HL-60 (cell line): ENCODE results near the gene CEACAM18.

ENCODE experiments used
- DNase-seq, 2 experiments: peaks; one replicate each; pipeline ENCODE4 v3.0.0-alpha.2; 2010 to 2020; ENCODE audit warnings: low read depth in 1 of 2, low spot score in 1 of 2
- H3K27ac ChIP-seq: fragments of 250-450 bp; sonication (Bioruptor Pico); replicated peaks from 2 replicates; pipeline ENCODE4 v1.5.1; 2020; ENCODE audit warnings: mild to moderate bottlenecking, moderate library complexity
- H3K27me3 ChIP-seq: fragments of 250-450 bp; sonication (Bioruptor Pico); 2 replicates; pipeline ENCODE4 v1.5.1; 2021; ENCODE audit warnings: mild to moderate bottlenecking, moderate library complexity; ENCODE audit not compliant: insufficient read depth, poor library complexity, severe bottlenecking
- H3K4me3 ChIP-seq: replicated peaks from 2 replicates; pipeline ENCODE4 v1.5.1; 2011; ENCODE audit warnings: mild to moderate bottlenecking, control low read depth, low read length; ENCODE audit not compliant: insufficient read depth
- GABPA ChIP-seq: IDR thresholded peaks from 2 replicates; pipeline ENCODE4 v1.6.1; 2012; ENCODE audit warnings: low read depth
- POLR2AphosphoS5 ChIP-seq: IDR thresholded peaks from 2 replicates; pipeline ENCODE4 v1.6.1; 2012; ENCODE audit warnings: low read depth
- REST ChIP-seq: IDR thresholded peaks from 2 replicates; pipeline ENCODE4 v1.6.1; 2012; ENCODE audit warnings: low read depth; ENCODE audit not compliant: insufficient replicate concordance
- SPI1 ChIP-seq: IDR thresholded peaks from 2 replicates; pipeline ENCODE4 v1.6.1; 2012; ENCODE audit warnings: low read depth, mild to moderate bottlenecking, borderline replicate concordance
- TF ChIP-seq, protein P1 (sequence below): IDR thresholded peaks from one replicate; pipeline ENCODE4 v1.5.1; 2011; ENCODE audit warnings: low read length, control low read depth, inconsistent platforms; ENCODE audit not compliant: insufficient read depth

CEACAM18 gene

DNA sequence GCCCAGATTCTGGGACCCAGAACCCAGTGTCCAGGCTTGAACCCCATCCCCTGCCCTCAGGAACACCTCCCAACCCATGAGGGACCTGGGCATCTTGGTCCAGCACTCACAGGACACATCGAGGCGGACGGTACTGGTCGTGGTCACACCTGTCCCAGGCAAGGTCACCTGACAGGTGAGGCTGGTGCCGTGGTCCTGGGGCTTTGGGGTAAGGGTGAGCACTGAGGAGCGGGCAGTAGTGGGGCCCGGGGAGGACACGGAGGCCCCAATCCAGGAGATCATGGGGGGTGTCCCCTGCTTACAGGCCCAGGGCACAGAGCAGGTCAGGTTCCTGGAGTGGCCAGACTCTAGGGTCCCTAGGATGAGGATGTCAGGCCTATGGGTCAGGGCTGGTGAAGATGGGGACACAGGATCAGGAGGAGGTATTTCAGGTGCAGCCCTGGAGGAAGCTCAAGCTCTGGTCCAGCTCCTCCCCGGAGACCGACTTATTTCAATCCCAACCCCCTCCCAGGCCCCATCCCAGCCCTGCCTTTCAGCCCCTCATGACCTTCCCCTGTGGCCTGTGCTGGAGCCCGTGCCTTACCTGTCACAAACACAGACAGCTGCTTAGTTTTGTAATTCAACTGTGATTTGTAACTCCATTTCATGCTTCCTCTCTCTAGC lies 20.9 kb upstream of the CEACAM18 start:
- H3K27me3 ChIP-seq = no peaks in the 10 kb centered on the region

GRCh38 chr19:51458051-51458645 lies 20.2 kb upstream of the CEACAM18 start, which contains the start of gene SIGLEC8:
Gene SIGLEC8 (minus strand): TSS chr19:51458454. CDS start chr19:51458387, 67 bp downstream.
- Histone ChIP-seq H3K27ac (no peak within 1 kb of the TSS), H3K27me3 (no peaks in the 10 kb centered on the region), H3K4me3 (no peak within 1 kb of the TSS)
- no peak for TF ChIP-seq REST
- no peak for DNase-seq

More for the DNA sequence above, 20.9 kb upstream of the CEACAM18 start:
- no peak overlapping the region for H3K4me3 ChIP-seq
- H3K27ac ChIP-seq = no peak overlapping the region
- TF ChIP-seq REST (no peak), SPI1 (no peak), GABPA (no peak), POLR2AphosphoS5 (no peak)
- TF ChIP-seq, protein P1, sequence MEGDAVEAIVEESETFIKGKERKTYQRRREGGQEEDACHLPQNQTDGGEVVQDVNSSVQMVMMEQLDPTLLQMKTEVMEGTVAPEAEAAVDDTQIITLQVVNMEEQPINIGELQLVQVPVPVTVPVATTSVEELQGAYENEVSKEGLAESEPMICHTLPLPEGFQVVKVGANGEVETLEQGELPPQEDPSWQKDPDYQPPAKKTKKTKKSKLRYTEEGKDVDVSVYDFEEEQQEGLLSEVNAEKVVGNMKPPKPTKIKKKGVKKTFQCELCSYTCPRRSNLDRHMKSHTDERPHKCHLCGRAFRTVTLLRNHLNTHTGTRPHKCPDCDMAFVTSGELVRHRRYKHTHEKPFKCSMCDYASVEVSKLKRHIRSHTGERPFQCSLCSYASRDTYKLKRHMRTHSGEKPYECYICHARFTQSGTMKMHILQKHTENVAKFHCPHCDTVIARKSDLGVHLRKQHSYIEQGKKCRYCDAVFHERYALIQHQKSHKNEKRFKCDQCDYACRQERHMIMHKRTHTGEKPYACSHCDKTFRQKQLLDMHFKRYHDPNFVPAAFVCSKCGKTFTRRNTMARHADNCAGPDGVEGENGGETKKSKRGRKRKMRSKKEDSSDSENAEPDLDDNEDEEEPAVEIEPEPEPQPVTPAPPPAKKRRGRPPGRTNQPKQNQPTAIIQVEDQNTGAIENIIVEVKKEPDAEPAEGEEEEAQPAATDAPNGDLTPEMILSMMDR = no peak
- no peak for DNase-seq

DNA sequence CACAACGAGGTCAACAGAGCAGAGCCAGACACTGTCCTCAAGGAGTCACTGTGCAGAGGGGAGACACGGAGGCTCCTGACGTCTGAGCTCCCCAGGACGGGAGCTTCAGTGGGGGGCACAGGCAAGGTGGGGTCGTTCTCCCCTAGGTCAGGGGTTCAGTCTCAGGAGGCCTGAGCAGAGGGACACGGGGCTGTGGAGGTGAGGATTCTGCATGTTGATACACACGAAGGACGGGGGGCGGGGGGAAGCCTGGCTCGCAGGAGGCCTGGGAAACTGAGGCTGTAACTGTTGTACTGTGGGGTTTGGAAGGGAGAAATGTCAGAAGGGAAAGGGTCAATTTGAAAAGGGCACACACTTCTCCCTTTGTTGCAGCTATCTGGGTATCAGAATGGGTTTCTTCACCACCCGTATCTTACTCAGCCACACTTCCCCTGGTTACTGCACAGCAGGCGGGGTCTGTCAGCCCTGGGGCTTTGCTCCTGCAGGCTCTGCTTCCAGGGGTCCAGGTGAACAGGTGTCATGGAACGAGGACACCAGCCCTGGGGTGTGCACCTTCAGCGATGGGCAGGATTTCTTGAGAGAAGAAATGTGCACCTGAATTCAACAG lies 19.3 kb upstream of the CEACAM18 start:
- Histone ChIP-seq H3K4me3 (no peak overlapping the region), H3K27ac (no peak overlapping the region), H3K27me3 (no peaks in the 10 kb centered on the region)
- peak in 1 of 2 experiments; percentile 29 for DNase-seq
- TF ChIP-seq, protein P1 = no peak
- TF ChIP-seq GABPA = no peak

GRCh38 chr19:51460164-51460992 lies 18.0 kb upstream of the CEACAM18 start:
- Histone ChIP-seq H3K4me3 (no peak overlapping the region), H3K27me3 (no peaks in the 10 kb centered on the region), H3K27ac (peak overlapping the region; percentile 88)
- peak in 1 of 2 experiments; percentile 83 for DNase-seq
- TF ChIP-seq, protein P1 = no peak
- TF ChIP-seq GABPA (peak; percentile 98), POLR2AphosphoS5 (0 out of 2 replicates have a peak, but pooled peaks have one; percentile 63)
